H1 (cell line): ENCODE measurements around the gene WNT1.

Source experiments
- CBX5 ChIP-seq: fragments of 300-800, 300-1000 bp; sonication (generic); IDR thresholded peaks from 2 replicates; pipeline ENCODE4 v1.7.1; 2016; ENCODE audit warnings: antibody characterized with exemption, low read length, low read depth
- CTBP2 ChIP-seq: IDR thresholded peaks from 2 replicates; pipeline ENCODE4 v1.7.0; 2011; ENCODE audit warnings: borderline replicate concordance, mild to moderate bottlenecking, moderate library complexity, mixed read lengths, low read length; ENCODE audit not compliant: insufficient read depth, insufficient read length
- CTCF ChIP-seq, 3 experiments: IDR thresholded peaks; 1 replicate in 2 of 3; 2 replicates in 1 of 3; pipeline versions ENCODE4 v1.5.1 to v1.6.1; 2011; ENCODE audit warnings: low read length in 3 of 3, mild to moderate bottlenecking in 3 of 3, inconsistent platforms in 2 of 3, low read depth in 1 of 3, moderate library complexity in 1 of 3; ENCODE audit not compliant: insufficient read depth in 1 of 3; ENCODE audit errors: control extremely low read depth in 1 of 3
- EP300 ChIP-seq, 2 experiments: IDR thresholded peaks; 1 replicate in 1 of 2; 2 replicates in 1 of 2; pipeline ENCODE4 v1.6.1; 2011 to 2012; ENCODE audit warnings: low read depth in 2 of 2, low read length in 2 of 2, mild to moderate bottlenecking in 2 of 2, borderline replicate concordance in 1 of 2, inconsistent platforms in 1 of 2, moderate library complexity in 1 of 2
- EZH2 ChIP-seq: fragments of 200-600 bp; sonication (generic); IDR thresholded peaks from 2 replicates; pipeline ENCODE4 v1.7.1; 2012; ENCODE audit warnings: low read depth, mild to moderate bottlenecking, moderate library complexity, low read length, inconsistent platforms; ENCODE audit not compliant: severe bottlenecking
- GABPA ChIP-seq: IDR thresholded peaks from 2 replicates; pipeline ENCODE4 v1.6.1; 2011; ENCODE audit warnings: mild to moderate bottlenecking, low read length, moderate library complexity, borderline replicate concordance; ENCODE audit not compliant: insufficient read depth
- JUND ChIP-seq: IDR thresholded peaks from 2 replicates; pipeline ENCODE4 v1.6.1; 2011; ENCODE audit warnings: mild to moderate bottlenecking, improper control_type of control experiment, low read length
- KDM4A ChIP-seq: IDR thresholded peaks from one replicate; pipeline ENCODE4 v1.7.1; 2012; ENCODE audit warnings: low read depth, mild to moderate bottlenecking, moderate library complexity, low read length, inconsistent platforms; ENCODE audit not compliant: severe bottlenecking
- PHF8 ChIP-seq: fragments of 200-600 bp; sonication (generic); conservative IDR thresholded peaks from 2 replicates; pipeline ENCODE4 v1.7.1; 2012; ENCODE audit warnings: low read depth, mild to moderate bottlenecking, inconsistent platforms, low read length, moderate library complexity
- POLR2AphosphoS5 ChIP-seq: IDR thresholded peaks from 2 replicates; pipeline ENCODE4 v1.6.1; 2011; ENCODE audit warnings: low read depth, low read length
- RAD21 ChIP-seq, 2 experiments: IDR thresholded peaks in 1 of 2; conservative IDR thresholded peaks in 1 of 2; 2 replicates each; pipeline ENCODE4 v1.6.1; 2011; ENCODE audit warnings: low read depth in 2 of 2, low read length in 2 of 2, improper control_type of control experiment in 1 of 2, inconsistent platforms in 1 of 2, mild to moderate bottlenecking in 1 of 2, moderate library complexity in 1 of 2
- YY1 ChIP-seq: IDR thresholded peaks from 2 replicates; pipeline ENCODE4 v1.6.1; 2011; ENCODE audit warnings: low read depth, mild to moderate bottlenecking, low read length

- TF ChIP-seq CTCF (IDR thresholded peaks at IDR 0.05; ENCODE audit: control extremely low read depth in 1 of 3, insufficient read depth in 1 of 3, low read depth in 1 of 3, low read length in 3 of 3), result no peak
- TF ChIP-seq CBX5, result no peak
- no peak for TF ChIP-seq POLR2AphosphoS5
- TF ChIP-seq KDM4A, result peak; percentile 20
- no peak for TF ChIP-seq JUND
- no peak for TF ChIP-seq EP300 (IDR thresholded peaks at IDR 0.05; ENCODE audit: borderline replicate concordance in 1 of 2, low read depth in 2 of 2, low read length in 2 of 2)
- TF ChIP-seq CTBP2, result no peak
- TF ChIP-seq EZH2, result no peak
- TF ChIP-seq GABPA, result no peak
- no peak for TF ChIP-seq YY1
- no peak for TF ChIP-seq PHF8
- TF ChIP-seq RAD21 (IDR thresholded peaks at IDR 0.05 in 1 of 2, conservative IDR thresholded peaks at IDR 0.05 in 1 of 2; ENCODE audit: low read depth in 2 of 2, low read length in 2 of 2), result no peak
Measured at GRCh38 chr12:48999371-49000131, 21.4 kb downstream of the WNT1 start, which contains the start of gene DDN.
